HG03378 (cell line): ENCODE data around the gene VSIG4.

Experiments
- ATAC-seq: cut with Tn5 transposase; IDR thresholded peaks from one replicate; pipeline ENCODE4 v1.9.1; 2021; ENCODE audit warnings: mild to moderate bottlenecking, moderate library complexity; ENCODE audit not compliant: unreplicated experiment

The VSIG4 gene

GRCh38 chrX:66024092-66024467 lies 15.8 kb downstream of the VSIG4 start:
- no peak for ATAC-seq

DNA sequence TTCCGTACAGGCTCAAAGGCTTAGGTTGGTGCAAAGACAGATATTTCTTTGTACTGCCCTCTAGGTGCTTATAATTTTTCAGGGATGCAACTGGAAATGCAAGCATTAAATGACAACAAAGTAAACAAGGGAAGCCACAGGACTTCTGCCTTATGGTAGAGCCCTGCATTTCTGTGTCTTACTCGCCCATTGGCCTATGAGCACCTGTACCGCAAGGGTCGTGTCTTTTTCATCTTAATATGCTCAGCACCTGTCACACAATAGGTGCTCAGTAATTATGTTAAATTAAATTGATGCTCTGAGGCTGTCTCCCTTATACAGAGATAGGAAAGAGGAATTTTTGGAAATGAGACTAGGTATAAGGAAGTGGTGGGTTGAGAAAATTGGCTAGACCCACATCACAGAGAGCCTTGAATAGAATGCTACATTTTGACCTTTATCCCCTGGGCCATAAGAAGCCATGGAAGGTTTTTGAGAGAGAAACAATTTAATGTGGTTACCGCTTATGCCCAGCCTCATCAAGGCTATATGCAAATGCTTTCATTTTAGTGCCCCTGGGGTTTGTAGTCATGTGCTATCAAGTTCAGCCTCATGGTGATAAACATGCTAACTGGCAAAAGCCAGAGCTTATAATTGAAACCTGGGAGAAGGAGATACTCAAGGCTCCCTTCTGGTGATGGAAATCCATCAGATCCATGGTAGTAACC lies 16.3 kb downstream of the VSIG4 start:
- no peak for ATAC-seq

DNA sequence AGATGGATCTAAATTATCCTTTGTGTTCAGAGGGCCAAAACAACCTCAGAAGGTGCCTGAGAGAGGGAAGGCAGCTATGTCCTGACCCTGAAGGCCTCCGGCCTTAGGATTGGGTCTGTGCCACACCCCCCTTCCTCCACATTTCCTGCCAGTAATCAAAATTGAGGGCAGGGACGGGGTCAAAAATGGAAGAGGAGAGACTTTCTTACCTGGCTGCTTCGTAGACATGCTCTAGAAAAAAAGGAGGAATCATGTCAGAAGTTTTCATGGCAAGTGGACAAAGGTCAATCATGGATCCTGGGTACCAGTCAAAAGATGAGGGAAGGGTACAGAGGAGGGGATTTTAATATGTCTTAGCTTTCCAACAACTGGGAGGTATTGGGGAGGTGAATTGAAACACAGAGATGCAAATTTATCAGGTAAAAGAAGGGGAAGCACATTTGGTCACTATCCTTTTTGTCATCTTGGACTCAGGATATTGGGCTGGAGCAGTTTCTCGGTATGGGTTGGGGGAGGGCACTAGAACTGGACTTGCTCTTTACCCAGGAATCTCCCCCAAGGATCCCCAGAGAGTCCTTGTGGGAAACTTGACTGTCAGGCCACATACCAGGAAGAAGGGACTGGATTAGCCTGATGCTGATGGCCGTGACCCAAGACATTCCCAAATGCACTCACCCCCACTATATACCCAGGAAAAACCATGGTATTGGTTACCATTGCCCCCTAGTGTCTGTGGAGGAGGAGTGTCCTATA lies 17.1 kb downstream of the VSIG4 start:
- no peak for ATAC-seq

DNA sequence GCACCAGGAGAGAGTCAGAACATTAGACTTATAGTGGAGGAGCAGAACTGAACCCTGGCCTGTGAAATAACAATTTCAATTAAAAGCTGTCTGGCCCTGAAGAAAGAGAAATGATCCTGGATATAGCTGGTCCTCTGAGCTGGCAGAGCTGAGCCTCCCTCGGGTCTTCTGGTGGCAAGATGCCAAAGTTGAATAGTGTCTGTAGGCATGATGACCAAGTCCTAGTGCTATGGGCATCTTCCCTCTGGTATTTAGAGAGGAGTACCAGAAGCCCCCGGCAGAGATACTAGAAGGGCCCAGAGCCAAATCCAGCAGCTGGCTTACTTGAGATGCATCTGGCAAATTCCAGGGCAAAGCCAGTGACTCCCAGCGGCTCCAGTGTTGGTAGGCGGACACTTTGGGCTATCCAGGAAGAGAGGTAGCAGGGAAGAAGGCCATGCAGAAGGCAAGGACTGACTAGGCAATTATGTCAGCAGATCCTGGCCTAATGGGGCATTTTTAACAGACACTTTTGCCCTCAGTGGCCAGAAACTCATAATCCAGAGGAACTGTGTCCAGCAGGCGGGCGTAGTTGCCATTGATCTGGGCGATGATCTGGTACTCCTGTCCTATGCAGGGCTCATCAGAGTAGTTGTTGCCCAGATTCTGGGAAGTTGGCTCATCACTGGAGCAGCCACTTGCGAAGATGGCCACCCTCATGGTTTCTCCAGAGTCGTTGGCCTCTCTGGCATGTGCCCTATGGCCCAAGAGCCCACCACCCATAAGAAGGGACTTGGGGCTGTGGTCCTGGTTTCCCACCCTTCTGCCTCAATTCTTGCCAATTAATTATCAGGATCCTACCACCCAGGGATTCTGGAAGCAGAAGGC lies 17.9 kb downstream of the VSIG4 start:
- no peak for ATAC-seq

DNA sequence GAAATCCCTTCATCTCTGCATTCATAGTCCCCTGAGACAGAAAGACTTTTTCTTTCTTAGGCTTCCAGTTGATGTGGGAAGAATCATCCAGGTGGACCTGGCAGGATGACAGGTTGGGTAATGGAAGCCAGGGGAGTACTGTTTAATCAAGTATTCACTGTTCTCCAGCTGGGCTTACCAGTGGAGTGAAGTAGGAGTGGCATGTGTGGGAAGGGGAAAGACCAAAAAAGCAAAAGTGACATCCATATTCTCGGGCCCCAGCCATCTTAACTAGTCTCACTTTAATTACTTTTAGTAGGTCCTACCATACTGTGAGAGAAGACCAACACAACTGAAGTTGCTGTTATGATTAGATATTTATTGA lies 18.5 kb downstream of the VSIG4 start:
- ATAC-seq: no peak

DNA sequence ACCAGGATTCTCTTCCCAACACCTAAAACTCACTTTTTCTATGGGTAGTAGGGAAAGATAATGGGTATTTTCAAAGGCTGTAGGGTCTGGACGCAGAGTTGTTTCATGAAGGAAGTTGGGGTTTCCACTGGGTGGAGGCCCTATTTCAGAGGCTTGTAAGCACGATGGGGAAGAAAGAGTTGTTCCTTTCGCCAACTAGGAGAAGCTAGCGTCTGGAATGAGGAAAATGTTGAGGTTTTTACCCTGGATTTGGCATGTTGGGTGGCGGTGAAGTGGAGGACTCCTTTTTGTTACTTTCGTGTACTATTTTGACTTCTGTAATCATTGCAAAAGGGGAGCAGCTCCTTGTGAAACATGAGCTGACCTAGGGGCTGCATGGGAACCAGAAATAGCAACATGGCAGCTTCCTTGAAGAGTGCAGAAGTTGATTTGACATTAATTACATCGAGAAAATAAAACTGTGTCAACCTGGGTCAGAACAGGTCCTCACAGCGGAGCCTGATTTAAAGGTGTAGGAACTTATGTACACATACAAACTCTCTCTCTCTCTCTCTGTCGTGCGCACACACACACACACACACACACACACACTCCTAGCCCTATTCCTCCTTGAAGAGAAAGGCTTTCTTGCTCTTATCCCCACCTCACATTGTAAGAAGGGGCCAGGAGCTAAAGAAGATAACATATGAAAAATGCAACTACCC lies 19.1 kb downstream of the VSIG4 start:
- no peak for ATAC-seq

DNA sequence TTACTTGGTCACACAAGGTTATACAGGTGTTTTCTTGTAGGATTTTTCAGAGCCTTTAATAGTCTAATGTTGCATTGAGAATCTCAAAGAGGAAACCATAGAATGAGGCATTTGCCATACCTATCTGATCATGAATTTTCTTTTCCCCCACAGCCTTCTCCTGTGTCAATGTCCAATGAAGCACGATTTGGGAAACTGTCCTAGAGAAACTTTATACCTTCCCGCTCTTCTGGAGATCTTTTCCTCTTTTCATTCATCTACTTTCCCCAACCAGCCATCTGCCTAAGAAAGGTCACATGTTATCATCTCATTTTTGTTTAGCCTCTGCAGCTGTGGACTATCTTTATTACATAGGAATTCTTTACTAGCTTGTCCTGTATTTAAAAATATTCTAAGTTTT lies 19.9 kb downstream of the VSIG4 start:
- no peak for ATAC-seq

GRCh38 chrX:66019310-66019652 lies 20.6 kb downstream of the VSIG4 start:
- no peak for ATAC-seq

DNA sequence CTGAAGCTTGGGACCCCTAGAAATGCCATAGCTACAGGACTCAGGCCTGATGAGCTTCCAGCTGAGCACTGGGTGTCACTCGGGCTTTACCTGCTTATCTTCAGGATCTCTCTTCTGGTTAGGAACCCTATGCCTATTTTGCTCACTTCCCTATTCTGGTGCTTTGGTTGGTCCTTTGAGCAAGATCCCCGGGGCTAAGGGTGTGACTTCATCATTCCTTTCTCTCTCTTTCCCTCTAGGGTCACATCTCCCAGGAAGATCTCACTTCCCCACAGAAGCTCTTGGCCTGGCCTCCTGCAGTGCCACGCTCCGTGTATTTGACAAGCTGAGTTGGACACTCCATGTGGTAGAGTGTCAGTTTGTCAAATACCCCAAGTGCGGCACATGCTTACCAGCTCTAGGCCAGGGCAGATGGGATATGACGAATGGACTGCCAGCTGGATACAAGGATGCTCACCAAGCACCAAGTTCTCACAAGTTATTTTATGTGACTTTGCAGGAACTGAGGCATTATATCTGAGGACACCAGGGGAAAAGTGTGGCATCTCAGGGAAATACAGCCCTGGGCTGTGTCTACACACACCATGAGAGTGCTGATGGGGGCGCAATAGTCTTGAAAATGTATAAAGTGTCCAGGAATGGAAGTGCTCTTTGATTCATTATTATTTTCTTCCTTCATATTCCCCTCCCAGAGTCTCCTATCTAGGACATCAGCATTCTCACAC lies 21.1 kb downstream of the VSIG4 start:
- ATAC-seq: no peak

DNA sequence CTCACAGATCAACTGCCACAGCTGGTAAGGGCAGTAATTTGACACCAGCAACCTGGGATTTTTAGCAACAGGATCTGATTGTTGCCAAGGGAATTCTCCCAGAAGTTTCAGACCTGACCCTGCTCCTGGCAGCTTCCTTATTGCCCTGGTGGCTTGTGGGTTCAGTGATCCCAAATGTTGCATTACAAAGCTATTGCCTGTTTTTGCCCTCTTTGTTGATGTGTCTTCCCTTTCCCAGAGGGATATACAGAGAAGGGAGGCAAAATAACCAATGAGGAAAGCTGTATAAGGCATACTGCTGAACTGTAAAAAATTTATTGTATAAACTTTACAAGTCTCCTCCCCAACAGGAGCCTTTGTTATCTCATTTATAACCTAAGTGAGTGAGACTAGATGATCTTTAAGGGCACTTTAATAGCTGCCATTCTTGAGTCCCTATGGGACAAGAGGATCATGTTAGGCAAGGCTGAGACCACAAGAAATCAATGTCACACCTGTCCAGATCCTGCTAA lies 22.2 kb downstream of the VSIG4 start:
- ATAC-seq: no peak

- no peak for ATAC-seq
These were observed 22.8 kb downstream of the VSIG4 start for GRCh38 chrX:66016905-66017658.

GRCh38 chrX:66015900-66016689 lies 23.8 kb downstream of the VSIG4 start:
- ATAC-seq: peak; percentile 33

DNA sequence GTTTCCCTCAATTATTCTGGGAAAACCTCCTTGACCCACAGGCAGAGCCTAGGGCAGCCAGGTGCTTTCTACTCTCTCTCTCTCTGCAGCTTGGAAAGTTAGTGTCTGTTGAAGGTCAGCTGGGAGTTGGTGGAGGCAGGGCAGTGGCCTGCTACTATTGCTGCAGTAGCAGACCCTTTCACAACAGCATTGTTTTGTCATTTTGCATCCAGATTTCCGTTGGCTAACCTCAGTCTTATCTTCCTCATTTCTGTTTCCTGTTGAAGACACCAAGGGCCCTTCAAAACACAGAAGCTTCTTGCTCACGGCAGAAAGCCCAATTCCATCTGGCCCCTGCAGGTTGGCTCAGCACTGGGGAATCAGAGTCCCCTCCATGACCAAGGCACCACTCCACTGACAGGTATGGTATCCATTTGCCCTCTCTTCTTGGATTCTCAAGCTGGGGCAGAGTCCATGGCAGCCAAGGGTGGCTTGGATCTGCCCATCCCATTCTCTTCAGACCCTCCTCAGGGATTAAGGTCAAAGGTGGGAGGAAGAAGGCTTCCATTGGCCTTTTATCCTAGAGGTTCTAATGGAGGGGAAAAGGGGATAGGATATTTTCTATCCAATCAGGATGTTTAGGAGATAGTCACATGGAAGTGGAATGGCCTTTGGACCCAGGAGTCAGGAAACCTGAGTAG lies 24.6 kb downstream of the VSIG4 start:
- ATAC-seq: peak; percentile 49

GRCh38 chrX:66014556-66014955 lies 25.3 kb downstream of the VSIG4 start:
- ATAC-seq: no peak

DNA sequence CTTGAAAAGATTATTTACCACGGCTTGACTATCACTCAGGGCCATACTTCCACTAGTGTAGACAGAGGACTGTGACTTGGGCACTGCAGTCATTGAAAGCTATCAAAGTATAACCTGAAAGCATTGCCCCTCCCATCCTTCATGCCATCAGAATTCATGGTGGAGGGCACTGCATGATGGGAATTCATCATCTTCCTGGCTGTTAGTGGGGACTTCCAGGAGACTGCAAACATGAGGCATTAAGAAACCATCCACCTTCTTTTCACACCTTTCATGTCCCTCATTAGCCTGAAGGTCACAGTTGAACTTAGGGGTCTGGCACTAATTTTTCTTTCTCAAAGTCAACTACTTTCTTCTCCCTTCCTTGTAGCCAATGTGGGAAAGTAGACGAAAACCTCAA lies 25.8 kb downstream of the VSIG4 start:
- no peak for ATAC-seq

GRCh38 chrX:66013194-66013816 lies 26.6 kb downstream of the VSIG4 start:
- no peak for ATAC-seq

- ATAC-seq: peak; percentile 47
These were observed 27.8 kb downstream of the VSIG4 start for GRCh38 chrX:66012094-66012534.
